Placental pericyte (primary cell): ENCODE measurements around the gene ABCB6. TPM values are rescaled to one million over a fixed set of nuclear protein-coding genes. Genes with fewer than 3 reads are reported as not detected.

ENCODE experiments used
- total RNA-seq: library from RNA; depleted of rRNA; stranded (reverse); fragments of >200 nt; gene quantifications from 2 replicates; pipeline ENCODE4 v1.2.3, GENCODE V29; 2012

ABCB6 gene
- total RNA-seq: 22.3 and 24.8 TPM in 2 replicates

DNA sequence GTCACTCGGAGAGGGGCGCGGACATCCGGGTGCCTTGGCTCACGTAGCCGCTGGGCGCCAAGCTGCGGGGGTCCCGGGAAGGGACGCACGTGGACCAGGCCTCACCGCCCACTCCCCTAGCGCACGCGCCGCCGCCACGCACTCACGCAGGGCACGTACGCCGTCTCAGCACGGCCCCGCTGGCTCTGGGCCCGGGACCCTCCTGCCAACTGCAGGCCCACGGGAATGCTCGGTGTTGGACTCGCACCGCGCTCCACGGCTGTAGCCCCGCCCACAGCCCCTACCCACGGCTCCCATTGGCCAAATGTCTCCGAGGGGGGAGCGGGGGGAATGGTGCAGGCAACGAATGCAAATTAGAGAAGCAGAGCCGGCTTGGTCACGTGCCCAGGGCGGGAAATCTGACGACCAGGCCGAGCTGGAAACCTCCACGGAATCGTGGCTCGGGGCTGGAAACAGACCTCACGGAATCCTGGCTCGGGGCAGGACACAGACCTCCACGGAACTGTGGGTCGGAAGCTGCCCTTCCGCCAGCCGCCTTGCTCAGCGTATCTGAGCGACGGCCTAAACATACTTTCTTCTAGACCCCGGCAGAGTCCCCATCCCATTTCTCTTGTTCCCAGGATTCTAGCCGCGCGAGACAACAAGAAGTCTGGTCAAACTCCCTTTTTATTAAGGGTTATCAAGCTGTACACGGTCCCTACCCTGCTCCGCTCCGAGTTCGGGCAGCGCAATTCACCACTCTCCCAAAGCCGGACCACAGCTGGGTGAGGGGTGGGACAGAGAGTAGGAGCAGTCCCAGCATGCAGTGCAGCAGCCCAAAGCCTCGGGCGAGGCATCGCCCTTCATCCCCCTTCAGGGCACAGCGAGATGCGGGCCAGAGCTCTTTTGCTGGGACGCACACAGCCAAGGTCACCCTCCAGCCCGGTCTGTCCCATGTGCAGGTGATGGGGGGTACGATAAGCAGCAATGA, at the start of gene ABCB6:
Gene ABCB6 (minus strand): TSS at position 227 of the 970 bp plus-strand sequence. CDS start 285 bp downstream, outside the sequence.

DNA sequence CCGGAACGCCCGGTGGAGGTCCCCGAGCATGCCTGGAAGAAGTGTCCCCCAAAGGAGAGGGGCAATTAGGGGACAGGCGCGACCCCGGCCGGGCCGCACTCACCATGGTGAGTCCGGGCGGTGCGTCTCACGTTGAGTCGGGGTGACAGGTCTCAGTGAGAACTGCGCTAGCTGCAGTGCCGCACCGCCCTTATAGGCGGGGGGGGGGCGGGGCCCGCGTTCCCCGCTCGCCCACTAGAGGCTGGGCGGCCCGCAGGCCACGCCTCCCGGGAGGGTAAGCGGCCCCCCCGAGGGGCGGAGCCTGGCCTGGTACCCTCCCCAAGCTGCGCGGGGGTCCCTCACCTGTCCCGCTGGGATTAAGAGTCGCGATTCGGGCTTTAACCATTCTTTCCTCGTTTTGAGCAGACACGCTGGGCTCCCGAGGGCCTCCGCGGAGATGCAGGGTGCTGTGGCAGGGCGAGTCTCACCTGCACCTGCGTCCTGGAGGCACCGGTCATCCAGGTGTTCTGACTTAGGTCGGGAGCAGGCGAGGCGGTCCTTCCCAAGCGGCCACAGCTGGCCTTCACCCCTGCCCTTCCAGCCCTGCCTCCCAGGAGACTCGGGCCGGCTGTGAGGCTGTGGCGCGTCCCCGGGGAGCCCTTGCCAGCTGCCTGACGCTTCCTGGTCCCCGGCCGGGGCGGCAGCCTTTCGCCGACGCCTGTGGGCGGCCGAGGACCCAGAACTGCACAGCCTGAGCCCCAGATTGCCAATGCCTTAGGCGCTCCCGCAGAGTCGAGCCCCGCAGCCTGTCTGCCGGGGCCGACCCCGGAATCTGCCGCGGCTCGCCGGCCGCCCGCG, 35.2 kb upstream of the ABCB6 start, which contains the start of gene TUBA4A:
Gene TUBA4A (minus strand): TSS at position 166 of the 837 bp plus-strand sequence. CDS start 60 bp downstream, at position 106.

DNA sequence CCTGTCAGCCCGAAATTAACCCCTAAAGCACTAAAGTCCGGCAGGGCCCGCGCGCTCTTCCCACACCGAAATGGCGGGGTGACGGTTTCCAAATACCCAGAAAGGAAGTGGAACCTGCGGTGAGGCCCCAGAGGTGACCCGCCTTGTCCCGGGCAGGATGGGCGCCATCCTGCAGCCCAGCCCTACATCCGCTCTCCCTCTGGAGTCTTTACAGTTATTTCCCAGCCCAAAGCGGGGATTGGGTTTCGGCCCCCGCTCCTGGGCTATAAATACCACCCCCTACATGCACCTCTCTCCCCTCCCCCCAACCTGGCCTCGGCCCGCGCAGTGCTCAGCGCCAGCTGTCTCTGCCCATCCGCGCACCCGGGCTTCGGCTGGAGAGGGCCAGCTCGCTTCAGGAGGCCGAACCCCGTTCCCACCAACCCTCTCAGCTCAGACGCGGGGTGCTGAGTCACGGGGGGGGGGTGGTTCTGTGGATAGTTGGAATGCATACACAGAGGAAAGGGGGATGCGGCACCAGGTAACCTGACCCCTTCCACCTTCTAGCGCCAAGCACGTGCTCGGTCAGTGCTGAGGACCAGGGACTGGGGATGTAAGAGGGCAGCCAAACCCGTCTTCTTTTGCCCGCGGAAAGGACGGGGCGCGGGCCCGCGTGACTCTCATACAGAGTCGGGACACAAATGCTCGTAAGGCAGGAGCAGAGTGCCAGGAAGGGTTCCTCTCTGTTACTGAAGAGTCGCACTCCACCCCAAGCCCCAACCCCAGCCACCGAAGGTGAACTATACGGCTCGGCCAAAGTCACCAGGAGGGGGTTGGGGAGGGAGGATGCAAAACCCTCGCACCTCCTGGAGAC, 34.4 kb upstream of the ABCB6 start, which contains the start of gene TUBA4B:
Gene TUBA4B (plus strand): TSS at position 344 of the 853 bp plus-strand sequence. CDS start 165 bp downstream, at position 509.

DNA sequence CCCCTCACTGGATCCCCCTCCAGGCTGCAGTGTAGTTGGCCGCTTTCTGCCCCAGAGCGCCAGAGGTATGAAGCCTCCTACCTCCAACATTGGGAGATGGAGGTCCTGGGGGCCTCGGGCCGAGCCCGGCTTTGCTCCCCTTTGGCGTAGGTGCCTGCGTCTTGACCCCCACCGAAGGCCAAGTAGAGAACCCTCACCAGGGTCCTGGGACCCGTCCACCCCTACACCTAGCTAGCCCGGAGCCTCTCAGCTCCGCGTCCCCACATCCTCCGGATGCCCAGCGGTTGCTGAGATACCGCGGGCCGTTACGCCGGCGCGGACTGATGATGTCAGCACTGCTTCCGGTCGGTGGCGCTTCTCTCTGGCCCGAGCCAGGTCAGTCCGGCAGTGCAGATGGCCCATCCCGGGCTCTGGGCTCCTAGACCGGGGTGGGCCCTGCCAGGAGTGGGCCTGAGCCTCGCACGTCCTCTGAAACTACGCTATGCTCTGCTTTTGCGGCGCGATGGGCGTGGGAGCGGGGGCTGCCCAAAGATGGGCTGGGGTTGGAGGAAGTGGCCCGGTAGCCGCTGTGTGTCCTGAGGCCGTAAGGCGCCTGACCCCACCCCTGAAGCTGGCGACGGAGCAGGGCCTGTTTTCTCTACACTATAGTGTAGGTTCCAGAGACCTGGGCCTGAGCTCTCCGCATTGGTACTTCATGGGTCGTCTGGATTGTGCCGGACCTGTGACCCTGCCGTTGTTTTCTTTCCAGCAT, 26.6 kb upstream of the ABCB6 start, which contains the start of the genes GLB1L and STK16:
Gene GLB1L (minus strand): TSS at position 297 of the 751 bp plus-strand sequence. CDS start 1,871 bp downstream, outside the sequence.
Gene STK16 (plus strand): TSS at position 332 of the 751 bp plus-strand sequence. CDS start 521 bp downstream, outside the sequence.

DNA sequence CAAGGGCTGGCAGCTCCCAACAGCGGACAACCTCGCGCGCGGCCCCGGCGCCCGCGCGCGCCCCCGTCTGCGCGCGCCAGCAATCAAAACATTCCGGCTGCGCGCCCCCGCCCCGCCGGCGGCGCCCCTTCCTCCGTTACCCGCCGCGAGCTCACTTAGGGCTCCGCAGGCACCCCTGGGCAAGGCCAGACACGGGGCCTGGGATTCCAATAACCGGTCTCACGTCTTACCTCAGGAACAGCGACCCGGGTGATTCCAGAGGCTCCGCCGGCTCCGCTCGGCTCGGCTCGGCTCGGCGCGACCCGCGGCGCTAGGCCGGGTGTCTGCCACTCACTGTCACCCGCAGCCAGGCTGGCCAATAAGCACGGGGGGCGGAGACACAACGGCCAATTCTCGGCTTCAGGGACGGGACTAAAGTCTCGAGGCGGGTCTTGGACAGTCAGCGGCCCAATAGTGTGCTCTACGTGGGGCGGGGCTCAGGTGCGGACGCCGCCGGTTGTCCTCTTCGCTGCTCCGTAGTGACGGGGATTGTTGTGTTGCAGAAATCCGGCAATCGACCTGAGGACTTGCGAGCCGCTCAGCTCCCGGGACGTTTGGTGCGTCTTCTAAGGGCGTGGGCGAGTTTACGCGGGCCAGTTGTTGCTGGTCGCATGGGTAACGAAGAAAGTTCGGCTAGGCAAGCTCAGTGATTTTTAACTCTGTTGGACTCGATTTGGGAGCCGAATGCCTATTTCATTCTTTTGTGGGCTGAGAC, 10.7 kb upstream of the ABCB6 start, which contains the start of the genes ANKZF1 and ATG9A:
Gene ANKZF1 (plus strand): TSS at position 502 of the 754 bp plus-strand sequence. CDS start 452 bp downstream, outside the sequence.
Gene ATG9A (minus strand): TSS at position 332 of the 754 bp plus-strand sequence. CDS start 1,612 bp downstream, outside the sequence.

DNA sequence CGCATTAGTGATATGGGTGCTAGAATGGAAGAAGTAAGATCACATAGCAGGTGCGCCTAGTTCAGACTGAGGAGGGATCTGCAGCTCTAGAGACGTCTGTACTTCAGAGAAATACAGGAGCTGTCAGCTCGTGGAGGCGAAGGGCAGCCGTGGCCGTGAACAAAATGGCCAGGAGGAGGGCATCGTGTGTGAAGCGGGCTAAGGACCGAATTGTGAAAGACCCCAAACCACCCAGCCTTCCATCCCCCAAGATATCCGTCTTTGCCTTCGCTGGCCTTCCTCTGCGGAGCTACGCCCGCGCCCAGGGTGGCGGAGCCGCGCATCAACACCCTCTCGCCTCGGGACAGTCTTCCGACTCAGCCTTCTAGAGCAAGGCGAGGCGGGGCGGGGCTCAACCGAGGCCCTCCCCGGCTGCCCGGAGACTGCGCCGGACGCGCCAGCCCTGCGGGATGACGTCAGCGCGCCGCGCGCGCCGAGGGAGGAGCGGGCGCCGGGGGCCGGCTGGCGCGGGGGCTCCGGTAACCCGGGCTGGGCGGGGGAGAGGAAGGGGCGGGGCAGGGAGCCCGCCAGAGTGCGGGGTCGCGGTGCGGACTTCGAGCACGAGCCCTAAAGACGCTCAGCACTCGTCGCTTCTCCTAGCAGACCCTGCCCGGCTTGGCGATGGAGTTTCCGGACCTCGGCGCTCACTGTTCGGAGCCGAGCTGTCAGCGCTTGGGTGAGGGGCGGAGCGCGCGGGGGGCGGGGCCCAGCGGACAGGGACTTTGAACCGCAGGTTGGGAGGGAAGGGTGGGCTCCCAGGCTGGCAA, 12.2 kb downstream of the ABCB6 start, which contains the start of gene ZFAND2B:
Gene ZFAND2B (plus strand): TSS at position 455 of the 806 bp plus-strand sequence. CDS start 206 bp downstream, at position 661.

DNA sequence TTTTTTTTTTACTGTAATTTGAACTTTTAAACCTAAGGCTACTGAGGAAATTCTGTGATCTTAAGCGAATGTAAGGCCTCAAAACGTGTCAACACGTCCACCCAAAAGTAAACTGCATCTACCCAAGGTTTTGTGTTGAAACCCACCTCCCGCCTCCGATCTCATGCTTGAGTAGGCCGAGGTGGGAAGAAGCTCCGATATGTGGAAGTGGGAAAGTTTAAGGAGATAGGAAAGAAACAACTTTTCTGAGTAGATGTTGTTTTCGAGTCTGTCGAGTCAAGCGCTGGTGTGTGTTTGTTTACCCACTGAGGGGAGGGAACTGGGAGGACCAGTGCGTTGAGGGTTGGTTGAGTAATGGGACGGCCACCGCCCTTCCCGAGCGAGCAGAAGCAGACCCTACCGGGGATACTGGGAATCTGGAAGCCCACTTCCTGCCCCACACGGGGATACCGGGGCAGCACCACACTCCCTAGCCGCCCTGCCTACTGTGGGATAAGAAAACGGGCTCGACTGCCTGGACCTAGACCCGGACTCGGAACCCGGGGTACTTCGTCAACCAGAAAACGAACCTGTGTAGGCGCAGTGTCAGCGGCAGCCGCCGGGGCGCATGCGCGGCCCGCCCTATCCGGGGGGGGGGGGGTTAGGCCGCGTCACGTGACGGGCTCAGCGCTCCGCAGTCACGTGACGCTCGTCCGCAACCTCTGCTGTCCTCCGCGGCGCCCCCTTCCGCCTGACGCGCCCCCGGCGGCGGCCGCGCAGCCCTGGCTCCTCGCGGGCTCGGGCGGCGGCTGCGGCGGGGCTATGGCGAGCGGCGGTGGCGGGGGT, 41.0 kb downstream of the ABCB6 start, which contains the start of gene RETREG2:
Gene RETREG2 (plus strand): TSS at position 724 of the 825 bp plus-strand sequence. CDS start 78 bp downstream, at position 802.

DNA sequence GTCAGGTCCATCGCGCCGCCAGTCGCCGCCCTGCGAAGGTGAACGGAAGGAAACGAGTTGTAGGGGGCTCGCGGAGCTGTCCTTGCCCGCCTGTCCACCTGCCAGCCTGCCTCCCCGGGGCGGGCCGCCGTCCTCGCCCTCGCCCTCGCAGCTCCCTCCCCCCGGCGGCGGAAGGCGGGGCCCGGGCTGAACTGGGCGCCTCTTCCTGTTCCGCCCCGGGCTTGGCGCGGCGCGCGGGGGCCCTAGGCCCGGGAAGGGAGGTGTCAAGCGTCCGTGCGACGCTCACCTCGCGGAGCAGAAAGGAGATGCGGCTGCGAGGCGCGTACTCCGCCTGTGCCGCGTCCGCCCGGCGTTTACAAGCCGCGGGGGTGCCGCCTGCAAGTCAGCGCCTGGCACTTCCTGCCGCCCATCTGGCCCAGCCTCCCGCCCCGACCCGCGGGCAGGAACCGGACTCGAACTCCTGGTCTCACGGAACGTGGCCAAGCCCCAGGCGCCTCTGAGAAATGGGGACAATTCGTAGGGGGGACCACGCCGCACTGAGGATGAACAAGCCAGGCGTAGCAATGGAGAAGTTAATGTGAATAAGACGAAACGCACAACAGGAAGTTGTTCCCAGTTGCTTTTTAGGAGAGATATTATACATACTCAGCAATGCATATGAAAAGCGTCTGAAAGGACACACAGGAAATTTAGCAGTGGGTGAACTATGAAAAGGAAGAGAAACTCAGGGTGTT, 41.8 kb downstream of the ABCB6 start, which contains the start of gene CNPPD1:
Gene CNPPD1 (minus strand): TSS at position 108 of the 734 bp plus-strand sequence. CDS start 97 bp downstream, at position 11.

DNA sequence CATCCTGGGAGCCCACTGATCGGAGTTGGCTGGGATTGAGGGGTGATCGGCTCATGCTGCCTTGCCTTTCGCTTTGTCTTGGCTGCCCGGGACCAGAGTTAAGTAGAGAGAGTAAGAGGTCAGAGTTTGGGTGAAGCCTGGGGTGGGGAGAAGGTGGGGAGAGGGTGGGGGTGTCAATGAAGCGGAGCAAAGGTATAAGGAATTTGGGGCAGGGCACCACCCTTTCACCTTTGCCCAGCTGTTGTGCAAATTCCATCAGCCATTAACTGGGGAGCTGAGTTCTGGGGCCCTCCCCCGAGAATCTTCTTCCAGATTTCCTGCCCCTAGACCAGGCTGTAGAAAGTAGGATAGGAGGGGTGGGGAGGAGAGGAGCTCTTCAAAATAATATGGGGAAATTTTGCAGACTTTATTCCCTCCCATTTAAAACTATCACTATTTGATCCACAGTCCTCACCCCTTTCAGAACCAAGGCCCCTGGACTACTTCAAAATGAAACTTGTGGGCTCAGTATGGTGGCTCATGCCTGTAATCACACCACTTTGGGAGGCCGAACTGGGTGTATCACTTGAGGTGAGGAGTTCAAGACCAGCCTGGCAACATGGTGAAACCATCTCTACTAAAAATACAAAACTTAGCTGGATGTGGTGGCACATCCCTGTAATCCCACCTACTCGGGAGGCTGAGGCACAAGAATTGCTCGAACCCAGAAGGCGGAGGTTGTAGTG, 48.7 kb downstream of the ABCB6 start, which contains the start of gene SLC23A3:
Gene SLC23A3 (minus strand): TSS at position 100 of the 725 bp plus-strand sequence. CDS start 45 bp downstream, at position 55.

DNA sequence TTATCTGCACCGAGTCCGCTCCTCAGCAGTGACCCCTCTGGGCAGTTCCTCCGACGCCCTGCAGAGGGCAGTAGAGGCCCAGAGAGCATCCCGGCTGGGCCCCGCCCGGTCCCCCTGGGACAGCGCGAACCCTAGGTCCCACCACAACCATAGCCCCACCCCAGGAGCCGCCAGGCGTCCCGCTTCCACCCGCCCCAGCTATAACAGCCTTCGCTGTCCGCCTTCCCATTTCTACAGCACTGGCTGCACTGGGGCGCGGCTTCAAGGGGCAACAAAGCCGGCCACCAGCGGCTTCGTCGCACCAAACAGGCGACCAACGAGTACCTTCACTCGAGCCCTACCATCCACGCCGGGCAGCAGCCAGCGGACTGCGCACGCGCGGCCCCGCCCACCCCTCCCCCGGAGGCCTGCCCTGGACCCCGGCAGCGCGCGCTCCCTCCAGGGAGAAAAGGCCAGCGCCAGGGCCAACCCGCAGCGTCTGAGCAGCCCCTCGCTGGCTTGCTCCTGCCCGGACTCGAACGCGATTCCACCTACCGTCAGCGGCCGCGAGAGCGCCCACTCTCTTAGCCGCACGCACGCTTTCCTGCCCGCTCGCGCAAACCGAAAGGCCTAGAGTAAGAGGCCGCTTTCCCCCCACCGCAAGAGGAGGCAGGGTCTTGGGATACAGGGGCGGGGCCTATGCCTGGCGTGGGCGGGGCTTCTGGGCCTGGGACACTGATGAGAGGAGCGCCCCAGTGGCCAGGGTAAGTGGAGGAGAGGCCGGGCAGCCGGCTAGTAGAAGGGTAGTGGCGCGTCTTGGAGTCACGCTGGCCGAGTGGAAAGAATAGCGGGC, 58.4 kb downstream of the ABCB6 start, which contains the start of gene NHEJ1:
Gene NHEJ1 (minus strand): TSS at position 630 of the 832 bp plus-strand sequence. CDS start 2,453 bp downstream, outside the sequence.

